ENCODE results near the gene AP3D1. TPM values are rescaled to one million over a fixed set of nuclear protein-coding genes. Genes with fewer than 3 reads are reported as not detected.

Gene AP3D1
- total and polyA plus RNA-seq, 2 donors (not counting 3 experiments of a cell fraction or from before 2014, with no cell fraction given): 130 to 137 TPM

GRCh38 chr19:2199861-2200623 lies 48.7 kb upstream of the AP3D1 start:
- dilution Hi-C loops (cut with MboI; ENCODE audit: extremely low pct_ligation_motif_present, low sequenced_read_pairs) (no loop called here), intact Hi-C loops (cut with micrococcal nuclease) (no loop called here)
- Histone ChIP-seq H3K9me1 (replicated peaks; ENCODE audit: control insufficient read depth, extremely low read depth, insufficient read depth, low read length) (no peaks in the 10 kb centered on the region), H3K4me2 (ENCODE audit: insufficient read depth, low read length) (no peak overlapping the region), H3K27me3 (ENCODE audit: control insufficient read depth in 2 of 2, insufficient read depth in 2 of 2, low read length in 2 of 2) (no peaks in the 10 kb centered on the region), H3K36me3 (ENCODE audit: control insufficient read depth in 2 of 2, extremely low read depth in 1 of 2, insufficient read depth in 2 of 2, low read length in 2 of 2) (peaks cover 2 to 34% of the 10 kb centered on the region in 2 experiments), H3K9me3 (replicated peaks; ENCODE audit: control insufficient read depth, insufficient read depth, low read length) (no peaks in the 10 kb centered on the region), H3K4me3 (replicated peaks in 1 of 3; ENCODE audit: insufficient read depth in 1 of 3, low read depth in 1 of 3, low read length in 3 of 3) (no peak overlapping the region), H2AFZ (ENCODE audit: low read depth, low read length) (no peak overlapping the region), H3K4me1 (ENCODE audit: control insufficient read depth, extremely low read depth, insufficient read depth, low read length) (no peaks in the 10 kb centered on the region), H3K27ac (ENCODE audit: insufficient read depth, low read depth, low read length) (no peak overlapping the region), H4K20me1 (replicated peaks; ENCODE audit: control insufficient read depth, extremely low read depth, insufficient read depth, low read length) (no peaks in the 10 kb centered on the region), H3K79me2 (ENCODE audit: control insufficient read depth, insufficient read depth, low read length) (peaks cover 34% of the 10 kb centered on the region), H3K9ac (replicated peaks; ENCODE audit: extremely low read depth, insufficient read depth, low read length) (no peak overlapping the region)
- no TSS peak for BruUV-seq (replicated peaks)
- POLR2A ChIA-PET: interaction anchor here (0.6 kb wide), 2 partner anchors 23 to 204 kb away, joined by 3 read pairs; no protein-coding TSS in a partner anchor
- FAIRE-seq (no peak), DNase-seq (ENCODE audit: low read depth, low spot score) (no peak)
- CTCF ChIA-PET: interaction anchor here (1.0 to 1.4 kb wide), 4 partner anchors 8 to 45 kb away, joined by 3 to 13 read pairs (median 5); no protein-coding TSS in a partner anchor
- TF ChIP-seq POLR2AphosphoS5 (IDR thresholded peaks at IDR 0.05; ENCODE audit: insufficient read depth, low read depth, low read length) (no peak), FOS (IDR thresholded peaks at IDR 0.05; ENCODE audit: borderline replicate concordance, insufficient read depth, low read length) (no peak), MYC (IDR thresholded peaks at IDR 0.05; ENCODE audit: low read depth, low read length) (no peak), POLR2A (IDR thresholded peaks at IDR 0.05; ENCODE audit: low read depth, low read length) (no peak), EZH2 (IDR thresholded peaks at IDR 0.05; ENCODE audit: borderline replicate concordance, low read depth, low read length, severe bottlenecking) (no peak), CTCF (IDR thresholded peaks at IDR 0.05; ENCODE audit: extremely low read depth in 1 of 2, insufficient read depth in 1 of 2, low read depth in 1 of 2, low read length in 2 of 2) (no peak), JUN (IDR thresholded peaks at IDR 0.05; ENCODE audit: borderline replicate concordance, insufficient read depth, insufficient read length, low read depth) (no peak), GATA2 (IDR thresholded peaks at IDR 0.05; ENCODE audit: insufficient read depth, insufficient read length, low read depth, low read length) (no peak)
- TF ChIP-seq, protein P1, sequence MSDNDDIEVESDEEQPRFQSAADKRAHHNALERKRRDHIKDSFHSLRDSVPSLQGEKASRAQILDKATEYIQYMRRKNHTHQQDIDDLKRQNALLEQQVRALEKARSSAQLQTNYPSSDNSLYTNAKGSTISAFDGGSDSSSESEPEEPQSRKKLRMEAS (IDR thresholded peaks at IDR 0.05; ENCODE audit: insufficient read depth, insufficient read length): no peak

All from endothelial cell of umbilical vein (primary cell).